Liver (tissue), 9 donors: ENCODE measurements around the gene ATOX1. TPM values are rescaled to one million over a fixed set of nuclear protein-coding genes. Genes with fewer than 3 reads are reported as not detected.

ENCODE experiments used
- DNase-seq: peaks from one replicate; pipeline ENCODE4 v3.0.0-alpha.2; 2017; ENCODE audit warnings: low spot score
- H3K27ac ChIP-seq, 2 donors: one replicate each; pipeline ENCODE4 v1.7.0; 2013; ENCODE audit warnings: inconsistent platforms in 2 of 2, low read length in 2 of 2, control low read depth in 1 of 2, low read depth in 1 of 2, mild to moderate bottlenecking in 1 of 2
- H3K27me3 ChIP-seq, 4 donors: one replicate each; pipeline versions ENCODE4 v1.6.1 to v1.7.0; 2013; ENCODE audit warnings: low read length in 3 of 4, inconsistent platforms in 1 of 4, mild to moderate bottlenecking in 1 of 4, moderate library complexity in 1 of 4; ENCODE audit not compliant: control insufficient read depth in 4 of 4, insufficient read depth in 4 of 4
- H3K36me3 ChIP-seq, 4 donors: one replicate each; pipeline versions ENCODE4 v1.6.1 to v1.7.0; 2013; ENCODE audit warnings: low read length in 3 of 4, mild to moderate bottlenecking in 3 of 4, low read depth in 1 of 4, moderate library complexity in 1 of 4; ENCODE audit not compliant: control insufficient read depth in 4 of 4, insufficient read depth in 3 of 4
- H3K4me1 ChIP-seq, 4 donors: one replicate each; pipeline versions ENCODE4 v1.6.1 to v1.7.0; 2013; ENCODE audit warnings: low read length in 3 of 4, mild to moderate bottlenecking in 3 of 4, moderate library complexity in 1 of 4; ENCODE audit not compliant: control insufficient read depth in 4 of 4, insufficient read depth in 4 of 4
- H3K4me3 ChIP-seq, 3 donors: one replicate each; pipeline versions ENCODE4 v1.6.1 to v1.7.0; 2013; ENCODE audit warnings: low read length in 3 of 3, control low read depth in 1 of 3, low read depth in 1 of 3, mild to moderate bottlenecking in 1 of 3
- H3K9ac ChIP-seq, 2 donors: one replicate each; pipeline ENCODE4 v1.7.0; 2013; ENCODE audit warnings: low read length in 2 of 2, mild to moderate bottlenecking in 2 of 2, moderate library complexity in 2 of 2, control low read depth in 1 of 2, low read depth in 1 of 2
- H3K9me3 ChIP-seq, 4 donors: one replicate each; pipeline versions ENCODE4 v1.6.1 to v1.7.0; 2013; ENCODE audit warnings: low read length in 3 of 4; ENCODE audit not compliant: control insufficient read depth in 4 of 4
- EGR1 ChIP-seq, 2 donors: IDR thresholded peaks; 2 replicates each; pipeline ENCODE4 v1.6.1; 2016 to 2018; ENCODE audit warnings: antibody characterized with exemption in 2 of 2, low read depth in 2 of 2
- FOXA1 ChIP-seq: IDR thresholded peaks from 2 replicates; pipeline ENCODE4 v1.6.1; 2016; ENCODE audit warnings: antibody characterized with exemption
- FOXA2 ChIP-seq: IDR thresholded peaks from 2 replicates; pipeline ENCODE4 v1.6.1; 2016; ENCODE audit warnings: antibody characterized with exemption
- GABPA ChIP-seq, 2 donors: IDR thresholded peaks in 1 of 2; conservative IDR thresholded peaks in 1 of 2; 2 replicates each; pipeline ENCODE4 v1.6.1; 2016; ENCODE audit warnings: antibody characterized with exemption in 2 of 2, mild to moderate bottlenecking in 1 of 2, moderate library complexity in 1 of 2
- HNF4A ChIP-seq, 2 donors: conservative IDR thresholded peaks; 2 replicates each; pipeline ENCODE4 v1.6.1; 2016; ENCODE audit warnings: antibody characterized with exemption in 2 of 2, mild to moderate bottlenecking in 2 of 2
- HNF4G ChIP-seq: IDR thresholded peaks from 2 replicates; pipeline ENCODE4 v1.6.1; 2016; ENCODE audit warnings: antibody characterized with exemption
- JUND ChIP-seq, 2 donors: IDR thresholded peaks; 2 replicates each; pipeline ENCODE4 v1.6.1; 2016; ENCODE audit warnings: antibody characterized with exemption in 2 of 2
- MAX ChIP-seq: IDR thresholded peaks from 2 replicates; pipeline ENCODE4 v1.6.1; 2016; ENCODE audit warnings: antibody characterized with exemption
- NR2F2 ChIP-seq: IDR thresholded peaks from 2 replicates; pipeline ENCODE4 v1.6.1; 2016; ENCODE audit warnings: antibody characterized with exemption
- RAD21 ChIP-seq, 2 donors: IDR thresholded peaks; 2 replicates each; pipeline ENCODE4 v1.6.1; 2016; ENCODE audit warnings: antibody characterized with exemption in 2 of 2, mild to moderate bottlenecking in 2 of 2
- REST ChIP-seq: IDR thresholded peaks from 2 replicates; pipeline ENCODE4 v1.6.1; 2016; ENCODE audit warnings: antibody characterized with exemption, mild to moderate bottlenecking
- RXRA ChIP-seq, 2 donors: IDR thresholded peaks; 2 replicates each; pipeline ENCODE4 v1.6.1; 2017 to 2018; ENCODE audit warnings: antibody characterized with exemption in 2 of 2, mild to moderate bottlenecking in 1 of 2
- SP1 ChIP-seq: IDR thresholded peaks from 2 replicates; pipeline ENCODE4 v1.6.1; 2018; ENCODE audit warnings: antibody characterized with exemption, mild to moderate bottlenecking
- TAF1 ChIP-seq: conservative IDR thresholded peaks from 2 replicates; pipeline ENCODE4 v1.6.1; 2016; ENCODE audit warnings: antibody characterized with exemption, mild to moderate bottlenecking
- YY1 ChIP-seq: IDR thresholded peaks from 2 replicates; pipeline ENCODE4 v1.6.1; 2016; ENCODE audit warnings: antibody characterized with exemption, mild to moderate bottlenecking
- WGBS: extraction: QIAGEN DNeasy Blood & Tissue Kit; methylation state at CpG from one replicate; pipeline ENCODE4 v1.1.7; 2013; 5-methylcytosine and 5-hydroxymethylcytosine counted together
- polyA plus RNA-seq, 2 donors: library from polyadenylated mRNA; stranded (reverse) in 1 of 2; unstranded in 1 of 2; fragments of 200-250 nt in 1 of 2; fragments of >200 nt in 1 of 2; fragmentation: Nextera tagmentation in 1 of 2; extraction: Ambion mirVana in 1 of 2; gene quantifications; one replicate each; pipeline versions ENCODE4 v1.2.1 to v1.2.3, GENCODE V29; 2013 to 2015
- total RNA-seq, 2 donors: library from RNA; depleted of rRNA; stranded (reverse); fragments of >200 nt; gene quantifications; one replicate each; pipeline ENCODE4 v1.2.3, GENCODE V29; 2014
- TF ChIP-seq, protein P1 (sequence below): IDR thresholded peaks from 2 replicates; pipeline ENCODE4 v1.6.1; 2016; ENCODE audit warnings: antibody characterized with exemption
- TF ChIP-seq, protein P2 (sequence below): fragments of 150-350 bp; IDR thresholded peaks from 2 replicates; pipeline ENCODE4 v1.5.1; 2017; ENCODE audit warnings: improper control_type of control experiment, low read depth, low read length; ENCODE audit not compliant: missing input control
- donor health status: healthy.
- donor health status: healthy.
- donor health status: healthy.
- donor health status: healthy.
- donor health status: healthy.

Gene ATOX1
- total and polyA plus RNA-seq, 4 donors = 25.9 to 307 (median 95.6) TPM

- no peak overlapping the region for H3K4me3 ChIP-seq
- no peak for DNase-seq
Measured at GRCh38 chr5:151793358-151793757, 34.9 kb upstream of the ATOX1 start.

GRCh38 chr5:151787817-151788216 lies 29.4 kb upstream of the ATOX1 start:
- no peak overlapping the region for H3K9ac ChIP-seq
- no peak for DNase-seq
- no peak overlapping the region for H3K27ac ChIP-seq
- no peaks in the 10 kb centered on the region for H3K9me3 ChIP-seq
- 86% methylated on average over 6 of the region's 6 CpGs for WGBS
- H3K27me3 ChIP-seq = no peaks in the 10 kb centered on the region
- H3K4me1 ChIP-seq = peaks cover 0 to 6% (median under 1%) of the 10 kb centered on the region in 4 donors
- H3K36me3 ChIP-seq = peaks cover 7 to 40% (median 31%) of the 10 kb centered on the region in 4 donors
- no peak overlapping the region for H3K4me3 ChIP-seq
- TF ChIP-seq HNF4A (conservative IDR thresholded peaks at IDR 0.05) = no peak
- no peak for TF ChIP-seq JUND (IDR thresholded peaks at IDR 0.05)
- TF ChIP-seq, protein P1, sequence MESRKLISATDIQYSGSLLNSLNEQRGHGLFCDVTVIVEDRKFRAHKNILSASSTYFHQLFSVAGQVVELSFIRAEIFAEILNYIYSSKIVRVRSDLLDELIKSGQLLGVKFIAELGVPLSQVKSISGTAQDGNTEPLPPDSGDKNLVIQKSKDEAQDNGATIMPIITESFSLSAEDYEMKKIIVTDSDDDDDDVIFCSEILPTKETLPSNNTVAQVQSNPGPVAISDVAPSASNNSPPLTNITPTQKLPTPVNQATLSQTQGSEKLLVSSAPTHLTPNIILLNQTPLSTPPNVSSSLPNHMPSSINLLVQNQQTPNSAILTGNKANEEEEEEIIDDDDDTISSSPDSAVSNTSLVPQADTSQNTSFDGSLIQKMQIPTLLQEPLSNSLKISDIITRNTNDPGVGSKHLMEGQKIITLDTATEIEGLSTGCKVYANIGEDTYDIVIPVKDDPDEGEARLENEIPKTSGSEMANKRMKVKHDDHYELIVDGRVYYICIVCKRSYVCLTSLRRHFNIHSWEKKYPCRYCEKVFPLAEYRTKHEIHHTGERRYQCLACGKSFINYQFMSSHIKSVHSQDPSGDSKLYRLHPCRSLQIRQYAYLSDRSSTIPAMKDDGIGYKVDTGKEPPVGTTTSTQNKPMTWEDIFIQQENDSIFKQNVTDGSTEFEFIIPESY = no peak
- no peak for TF ChIP-seq FOXA2
- TF ChIP-seq GABPA (IDR thresholded peaks at IDR 0.05 in 1 of 2, conservative IDR thresholded peaks at IDR 0.05 in 1 of 2) = no peak
- TF ChIP-seq MAX = no peak
- no peak for TF ChIP-seq NR2F2
- TF ChIP-seq HNF4G = no peak
- TF ChIP-seq RAD21 (IDR thresholded peaks at IDR 0.05) = no peak
- TF ChIP-seq YY1 = no peak
- no peak for TF ChIP-seq RXRA (IDR thresholded peaks at IDR 0.05)
- TF ChIP-seq SP1 = no peak
- TF ChIP-seq EGR1 (IDR thresholded peaks at IDR 0.05; ENCODE audit: low read depth in 2 of 2) = no peak
- TF ChIP-seq, protein P2, sequence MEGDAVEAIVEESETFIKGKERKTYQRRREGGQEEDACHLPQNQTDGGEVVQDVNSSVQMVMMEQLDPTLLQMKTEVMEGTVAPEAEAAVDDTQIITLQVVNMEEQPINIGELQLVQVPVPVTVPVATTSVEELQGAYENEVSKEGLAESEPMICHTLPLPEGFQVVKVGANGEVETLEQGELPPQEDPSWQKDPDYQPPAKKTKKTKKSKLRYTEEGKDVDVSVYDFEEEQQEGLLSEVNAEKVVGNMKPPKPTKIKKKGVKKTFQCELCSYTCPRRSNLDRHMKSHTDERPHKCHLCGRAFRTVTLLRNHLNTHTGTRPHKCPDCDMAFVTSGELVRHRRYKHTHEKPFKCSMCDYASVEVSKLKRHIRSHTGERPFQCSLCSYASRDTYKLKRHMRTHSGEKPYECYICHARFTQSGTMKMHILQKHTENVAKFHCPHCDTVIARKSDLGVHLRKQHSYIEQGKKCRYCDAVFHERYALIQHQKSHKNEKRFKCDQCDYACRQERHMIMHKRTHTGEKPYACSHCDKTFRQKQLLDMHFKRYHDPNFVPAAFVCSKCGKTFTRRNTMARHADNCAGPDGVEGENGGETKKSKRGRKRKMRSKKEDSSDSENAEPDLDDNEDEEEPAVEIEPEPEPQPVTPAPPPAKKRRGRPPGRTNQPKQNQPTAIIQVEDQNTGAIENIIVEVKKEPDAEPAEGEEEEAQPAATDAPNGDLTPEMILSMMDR = no peak
- TF ChIP-seq FOXA1 = no peak

More at GRCh38 chr5:151793358-151793757, 34.9 kb upstream of the ATOX1 start:
- Histone ChIP-seq H3K9ac (no peak overlapping the region), H3K4me1 (no peaks in the 10 kb centered on the region), H3K27ac (no peak overlapping the region), H3K36me3 (peaks cover 18 to 70% (median 66%) of the 10 kb centered on the region in 4 donors), H3K9me3 (no peaks in the 10 kb centered on the region), H3K27me3 (no peaks in the 10 kb centered on the region)
- TF ChIP-seq HNF4G (no peak), REST (no peak), MAX (no peak), NR2F2 (no peak), HNF4A (conservative IDR thresholded peaks at IDR 0.05) (no peak), TAF1 (no peak), FOXA1 (no peak), JUND (IDR thresholded peaks at IDR 0.05) (no peak), FOXA2 (no peak), EGR1 (IDR thresholded peaks at IDR 0.05; ENCODE audit: low read depth in 2 of 2) (no peak), YY1 (no peak)
- 94% methylated on average over 3 of the region's 3 CpGs for WGBS
